H9 (cell line): ENCODE measurements around the gene XPR1. TPM values are rescaled to one million over a fixed set of nuclear protein-coding genes. Genes with fewer than 3 reads are reported as not detected.

Source experiments
- DNase-seq: peaks from one replicate; pipeline ENCODE4 v3.0.0-alpha.2; 2017
- H2AFZ ChIP-seq: one replicate; pipeline ENCODE4 v1.6.1; 2013; ENCODE audit warnings: mild to moderate bottlenecking, low read length, control low read depth, moderate library complexity
- H2AK5ac ChIP-seq: 2 replicates; pipeline ENCODE4 v1.6.1; 2013; ENCODE audit warnings: low read length, control low read depth, mixed read lengths; ENCODE audit not compliant: insufficient read length
- H2BK120ac ChIP-seq: one replicate; pipeline ENCODE4 v1.6.1; 2013; ENCODE audit warnings: low read depth, mild to moderate bottlenecking, low read length, control low read depth, inconsistent platforms; ENCODE audit not compliant: poor library complexity, severe bottlenecking
- H2BK12ac ChIP-seq: 2 replicates; pipeline ENCODE4 v1.6.1; 2013; ENCODE audit warnings: low read length, control low read depth, mixed read lengths, low read depth; ENCODE audit not compliant: insufficient read length
- H2BK15ac ChIP-seq: 2 replicates; pipeline ENCODE4 v1.6.1; 2013; ENCODE audit warnings: low read depth, low read length, control low read depth
- H2BK20ac ChIP-seq: one replicate; pipeline ENCODE4 v1.6.1; 2013; ENCODE audit warnings: low read depth, mild to moderate bottlenecking, low read length, control low read depth, inconsistent platforms; ENCODE audit not compliant: poor library complexity, severe bottlenecking
- H2BK5ac ChIP-seq: 2 replicates; pipeline ENCODE4 v1.6.1; 2013; ENCODE audit warnings: low read length, control low read depth, mixed read lengths; ENCODE audit not compliant: insufficient read length
- H3K14ac ChIP-seq: 2 replicates; pipeline ENCODE4 v1.6.1; 2013; ENCODE audit warnings: low read length, control low read depth; ENCODE audit not compliant: insufficient read depth
- H3K18ac ChIP-seq: 2 replicates; pipeline ENCODE4 v1.6.1; 2013; ENCODE audit warnings: low read depth, mild to moderate bottlenecking, mixed read lengths, low read length, control low read depth; ENCODE audit not compliant: insufficient read length
- H3K23ac ChIP-seq: 2 replicates; pipeline ENCODE4 v1.6.1; 2013; ENCODE audit warnings: low read length, control low read depth, mixed read lengths, low read depth; ENCODE audit not compliant: insufficient read length
- H3K23me2 ChIP-seq: 2 replicates; pipeline ENCODE4 v1.6.1; 2013; ENCODE audit warnings: low read depth, mild to moderate bottlenecking, mixed read lengths, low read length, control low read depth; ENCODE audit not compliant: insufficient read length, poor library complexity, severe bottlenecking
- H3K27ac ChIP-seq: 2 replicates; pipeline ENCODE4 v1.5.1; 2013; ENCODE audit warnings: low read length, control low read depth, mixed read lengths, low read depth; ENCODE audit not compliant: insufficient read length
- H3K27me3 ChIP-seq: 2 replicates; pipeline ENCODE4 v1.6.1; 2013; ENCODE audit warnings: low read length, control low read depth, inconsistent platforms; ENCODE audit not compliant: insufficient read depth
- H3K4ac ChIP-seq: 2 replicates; pipeline ENCODE4 v1.6.1; 2013; ENCODE audit warnings: low read depth, mild to moderate bottlenecking, control low read depth, inconsistent platforms, low read length, moderate library complexity
- H3K4me1 ChIP-seq: 2 replicates; pipeline ENCODE4 v1.6.1; 2013; ENCODE audit warnings: low read length, control low read depth, inconsistent platforms; ENCODE audit not compliant: insufficient read depth
- H3K4me2 ChIP-seq: 2 replicates; pipeline ENCODE4 v1.6.1; 2013; ENCODE audit warnings: low read length, control low read depth, mixed read lengths; ENCODE audit not compliant: insufficient read length, insufficient read depth
- H3K56ac ChIP-seq: 2 replicates; pipeline ENCODE4 v1.6.1; 2013; ENCODE audit warnings: low read depth, mild to moderate bottlenecking, mixed read lengths, low read length, control low read depth; ENCODE audit not compliant: insufficient read length
- H3K79me1 ChIP-seq: 2 replicates; pipeline ENCODE4 v1.6.1; 2013; ENCODE audit warnings: low read depth, mild to moderate bottlenecking, moderate library complexity, low read length, control low read depth, inconsistent platforms; ENCODE audit not compliant: insufficient read depth, poor library complexity, severe bottlenecking
- H3K79me2 ChIP-seq: 2 replicates; pipeline ENCODE4 v1.6.1; 2013; ENCODE audit warnings: low read length, control low read depth, inconsistent platforms; ENCODE audit not compliant: insufficient read depth
- H3K9ac ChIP-seq: 2 replicates; pipeline ENCODE4 v1.6.1; 2013; ENCODE audit warnings: low read length, control low read depth, mixed read lengths; ENCODE audit not compliant: insufficient read length; ENCODE audit errors: extremely low read depth
- H3K9me3 ChIP-seq: one replicate; pipeline ENCODE4 v1.6.1; 2013; ENCODE audit warnings: low read depth, low read length, inconsistent platforms; ENCODE audit not compliant: control insufficient read depth
- H3T11ph ChIP-seq: one replicate; pipeline ENCODE4 v1.6.1; 2013; ENCODE audit warnings: mild to moderate bottlenecking, low read length, control low read depth, inconsistent platforms
- H4K20me1 ChIP-seq: one replicate; pipeline ENCODE4 v1.6.1; 2013; ENCODE audit not compliant: control insufficient read depth, insufficient read length, insufficient read depth
- H4K5ac ChIP-seq: 2 replicates; pipeline ENCODE4 v1.6.1; 2013; ENCODE audit warnings: low read depth, mild to moderate bottlenecking, mixed read lengths, low read length, control low read depth; ENCODE audit not compliant: insufficient read length
- H4K8ac ChIP-seq: replicated peaks from 2 replicates; pipeline ENCODE4 v1.6.1; 2013; ENCODE audit warnings: low read length, control low read depth, mixed read lengths, low read depth; ENCODE audit not compliant: insufficient read length
- H4K91ac ChIP-seq: 2 replicates; pipeline ENCODE4 v1.6.1; 2013; ENCODE audit warnings: low read depth, mild to moderate bottlenecking, moderate library complexity, mixed read lengths, low read length, control low read depth; ENCODE audit not compliant: insufficient read length
- H3K27ac Mint-ChIP-seq, 3 experiments: 2 replicates in 2 of 3; 3 replicates in 1 of 3; pipeline ENCODE4 v1.8.0; 2020 to 2021; ENCODE audit warnings: mixed read lengths in 3 of 3, mild to moderate bottlenecking in 1 of 3, moderate library complexity in 1 of 3
- H3K27me3 Mint-ChIP-seq: 2 replicates; pipeline ENCODE4 v1.8.0; 2021; ENCODE audit warnings: low read depth, mild to moderate bottlenecking, moderate library complexity, mixed read lengths
- H3K36me3 Mint-ChIP-seq, 3 experiments: 2 replicates in 2 of 3; 3 replicates in 1 of 3; pipeline ENCODE4 v1.8.0; 2020 to 2021; ENCODE audit warnings: low read depth in 3 of 3, mixed read lengths in 3 of 3; ENCODE audit not compliant: insufficient read depth in 1 of 3
- H3K4me1 Mint-ChIP-seq, 2 experiments: 2 replicates each; pipeline ENCODE4 v1.8.0; 2020; ENCODE audit warnings: mixed read lengths in 2 of 2
- H3K4me3 Mint-ChIP-seq, 2 experiments: 2 replicates in 1 of 2; 3 replicates in 1 of 2; pipeline ENCODE4 v1.8.0; 2020 to 2021; ENCODE audit warnings: mild to moderate bottlenecking in 2 of 2, mixed read lengths in 2 of 2, moderate library complexity in 1 of 2
- H3K9me3 Mint-ChIP-seq, 2 experiments: 2 replicates in 1 of 2; 3 replicates in 1 of 2; pipeline ENCODE4 v1.8.0; 2020; ENCODE audit warnings: mild to moderate bottlenecking in 2 of 2, mixed read lengths in 2 of 2, moderate library complexity in 1 of 2
- CTCF ChIP-seq: fragments of 200-600 bp; sonication (generic); conservative IDR thresholded peaks from 3 replicates; pipeline ENCODE4 v1.8.0; 2021; ENCODE audit warnings: antibody characterized with exemption, mild to moderate bottlenecking
- WGBS: extraction: QIAGEN DNeasy Blood & Tissue Kit; methylation state at CpG from one replicate; pipeline ENCODE4 v1.1.7; 2013; ENCODE audit warnings: missing lambda C conversion rate, low lambda C conversion rate, mixed read lengths; ENCODE audit not compliant: insufficient read length; ENCODE audit errors: extremely low coverage; 5-methylcytosine and 5-hydroxymethylcytosine counted together
- total RNA-seq: library from RNA; stranded (reverse); gene quantifications from 2 replicates; pipeline ENCODE4 v1.2.1, GENCODE V29; 2021

XPR1 gene
- total RNA-seq, 1 experiment from 2014 or later = 34.1 TPM

DNA sequence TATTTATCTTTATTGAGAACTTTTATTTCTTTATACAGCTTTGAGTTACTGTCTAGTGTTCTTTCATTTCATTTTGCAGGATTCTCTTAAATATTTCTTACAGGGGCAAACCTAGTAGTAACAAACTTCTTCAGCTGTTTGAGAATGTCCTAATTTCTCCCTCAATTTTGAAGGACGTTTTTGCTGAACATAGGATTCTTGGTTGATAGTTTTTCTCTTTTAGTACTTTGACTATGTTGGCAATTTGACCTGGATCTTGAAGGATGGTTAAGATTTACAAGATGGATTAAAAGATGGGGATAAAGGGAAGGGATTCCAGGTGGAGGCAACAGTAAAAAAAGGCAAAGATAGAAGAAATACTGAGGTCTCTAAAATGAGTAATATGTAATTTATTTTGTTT, 38.9 kb downstream of the XPR1 start:
- no peak for DNase-seq
- H2BK120ac ChIP-seq = no peak overlapping the region
- no peaks in the 10 kb centered on the region for H3K4me1 ChIP-seq
- Mint-ChIP-seq H3K9me3 (peaks cover 7 to 24% of the 10 kb centered on the region in 2 experiments), H3K36me3 (peaks cover 1 to 27% (median 19%) of the 10 kb centered on the region in 3 experiments; a peak in 6 of 7 replicates), H3K27ac (no peak overlapping the region), H3K27me3 (no peaks in the 10 kb centered on the region), H3K4me3 (no peak overlapping the region), H3K4me1 (peaks cover 8 to 10% of the 10 kb centered on the region in 2 experiments)
- no peak overlapping the region for H2AK5ac ChIP-seq
- H4K8ac ChIP-seq = no peak overlapping the region
- H2BK20ac ChIP-seq = no peak overlapping the region
- no peak overlapping the region for H3K4ac ChIP-seq
- H4K5ac ChIP-seq = no peak overlapping the region
- H3K4me2 ChIP-seq = no peak overlapping the region
- H2BK15ac ChIP-seq = no peak overlapping the region
- H3K79me2 ChIP-seq = no peaks in the 10 kb centered on the region; the same call in 1 of the 2 replicates
- no CpG with 5 or more reads among the region's 1 CpG for WGBS
- H3T11ph ChIP-seq = no peak overlapping the region
- H2BK12ac ChIP-seq = no peak overlapping the region
- H3K14ac ChIP-seq = no peak overlapping the region
- H4K91ac ChIP-seq = no peak overlapping the region
- no peak overlapping the region for H3K23ac ChIP-seq
- H4K20me1 ChIP-seq = no peaks in the 10 kb centered on the region
- TF ChIP-seq CTCF = no peak
- no peaks in the 10 kb centered on the region for H3K9me3 ChIP-seq
- peaks cover 3% of the 10 kb centered on the region for H3K79me1 ChIP-seq
- no peak overlapping the region for H2AFZ ChIP-seq
- H3K18ac ChIP-seq = no peak overlapping the region
- no peaks in the 10 kb centered on the region for H3K27me3 ChIP-seq
- H2BK5ac ChIP-seq = no peak overlapping the region
- H3K56ac ChIP-seq = no peak overlapping the region
- H3K23me2 ChIP-seq = no peaks in the 10 kb centered on the region
- no peak overlapping the region for H3K9ac ChIP-seq
- H3K27ac ChIP-seq = no peak overlapping the region
